ENCODE data around the gene IFNLR1. TPM values are rescaled to one million over a fixed set of nuclear protein-coding genes. Genes with fewer than 3 reads are reported as not detected.

The IFNLR1 gene
- total and polyA plus RNA-seq, 2 of the 8 experiments (the other 6 are each of a cell fraction or from before 2014, with no cell fraction given), result 6.8 to 10.1 TPM

- H3K18ac ChIP-seq (ENCODE audit: extremely low read depth, low read length), result no peak overlapping the region
- H3K23ac ChIP-seq (ENCODE audit: insufficient read length), result no peak overlapping the region
- no peak overlapping the region for H2BK15ac ChIP-seq (ENCODE audit: low read length)
- peaks cover 3 to 5% of the 10 kb centered on the region in 2 experiments; a peak in 1 of 4 replicates for H3K9me3 ChIP-seq (ENCODE audit: insufficient read depth in 2 of 2, low read depth in 1 of 2, low read length in 1 of 2)
- no peak overlapping the region for H2BK12ac ChIP-seq (ENCODE audit: low read depth, low read length)
- H3K9ac ChIP-seq (replicated peaks in 1 of 4; ENCODE audit: extremely low read depth in 1 of 4, low read depth in 3 of 4, low read length in 3 of 4), result no peak overlapping the region
- no peaks in the 10 kb centered on the region for H4K20me1 ChIP-seq (replicated peaks in 1 of 2; ENCODE audit: control insufficient read depth in 1 of 2, insufficient read depth in 2 of 2, low read length in 2 of 2)
- H2AFZ ChIP-seq (ENCODE audit: low read length), result no peak overlapping the region
- no peaks in the 10 kb centered on the region; a peak in 3 of 7 replicates for H3K27me3 ChIP-seq (replicated peaks in 1 of 4; ENCODE audit: control insufficient read depth in 3 of 4, extremely low read depth in 1 of 4, insufficient read depth in 3 of 4, low read length in 3 of 4)
- no peak overlapping the region for H2BK20ac ChIP-seq (ENCODE audit: low read length)
- H3K36me3 ChIP-seq (ENCODE audit: control insufficient read depth in 2 of 4, insufficient read depth in 4 of 4, low read length in 3 of 4), result no peaks in the 10 kb centered on the region
- no peak overlapping the region for H4K91ac ChIP-seq (replicated peaks; ENCODE audit: insufficient read length, low read length)
- H3K14ac ChIP-seq (ENCODE audit: insufficient read length), result no peak overlapping the region
- ChIA-PET POLR2A (ENCODE audit: partially characterized antibody) (interaction anchor here (0.7 to 1.9 kb wide), 2 partner anchors 24 to 55 kb away, joined by 3 to 19 read pairs; no protein-coding TSS in a partner anchor), CTCF (ENCODE audit: partially characterized antibody) (interaction anchor here (0.9 to 1.7 kb wide), 13 partner anchors 9 to 315 kb away, joined by 3 to 7 read pairs (median 4); partner anchors contain the start of gene MYOM3)
- peaks cover 0 to 3% (median 0%) of the 10 kb centered on the region in 4 experiments; a peak in 2 of 7 replicates for H3K4me1 ChIP-seq (replicated peaks in 1 of 4; ENCODE audit: control insufficient read depth in 3 of 4, insufficient read depth in 4 of 4, low read length in 3 of 4)
- no peak overlapping the region for H3K56ac ChIP-seq (replicated peaks; ENCODE audit: insufficient read length, low read depth, low read length)
- no peak overlapping the region for H4K5ac ChIP-seq (ENCODE audit: insufficient read length, low read depth, low read length)
- no peak overlapping the region for H2AK5ac ChIP-seq (ENCODE audit: low read depth, low read length)
- H4K8ac ChIP-seq (ENCODE audit: extremely low read depth, insufficient read depth, low read length), result no peak overlapping the region
- TF ChIP-seq RXRA (IDR thresholded peaks at IDR 0.05; ENCODE audit: insufficient read depth, low read depth, low read length) (no peak), KDM4A (IDR thresholded peaks at IDR 0.05; ENCODE audit: low read depth, low read length, severe bottlenecking) (no peak), RFX5 (IDR thresholded peaks at IDR 0.05; ENCODE audit: borderline replicate concordance, low read depth, low read length) (no peak), NANOG (IDR thresholded peaks at IDR 0.05; ENCODE audit: insufficient read depth, low read depth, low read length, poor library complexity, severe bottlenecking) (no peak), TCF12 (IDR thresholded peaks at IDR 0.05; ENCODE audit: low read depth, low read length) (no peak), SUZ12 (IDR thresholded peaks at IDR 0.05; ENCODE audit: low read length) (no peak), KDM1A (IDR thresholded peaks at IDR 0.05; ENCODE audit: borderline replicate concordance, low read length) (no peak), YY1 (IDR thresholded peaks at IDR 0.05; ENCODE audit: low read depth, low read length) (no peak)
- no peak overlapping the region for H2BK120ac ChIP-seq (replicated peaks; ENCODE audit: low read depth, low read length)
- no peak for FAIRE-seq
- H3K79me2 ChIP-seq (ENCODE audit: control insufficient read depth in 1 of 2, insufficient read depth in 2 of 2, low read length in 2 of 2), result no peaks in the 10 kb centered on the region
- WGBS, 2 experiments (ENCODE audit: extremely low coverage in 1 of 2, insufficient coverage in 1 of 2, insufficient read length in 1 of 2, insufficient replicate concordance in 2 of 2, low coverage in 1 of 2, low lambda C conversion rate in 2 of 2, missing lambda C conversion rate in 1 of 2), result 68% methylated on average over 6 of the region's 6 CpGs; no CpG with 5 or more reads in 1 of the 2 experiments
- H3K4me2 ChIP-seq (ENCODE audit: insufficient read depth in 1 of 2, low read depth in 2 of 2, low read length in 2 of 2), result no peak overlapping the region
- H3K27ac ChIP-seq (ENCODE audit: low read depth, low read length), result no peak overlapping the region
- no peak overlapping the region for H3K4me3 ChIP-seq (ENCODE audit: extremely low read depth in 1 of 4, insufficient read depth in 2 of 4, low read depth in 3 of 4, low read length in 4 of 4)
- H3K79me1 ChIP-seq (ENCODE audit: low read depth, low read length), result no peaks in the 10 kb centered on the region
- no peak for DNase-seq (ENCODE audit: low read depth in 1 of 2, low spot score in 2 of 2)
- no peaks in the 10 kb centered on the region for H3K23me2 ChIP-seq (ENCODE audit: low read depth, low read length)
- H2BK5ac ChIP-seq (ENCODE audit: low read depth, low read length), result no peak overlapping the region
- no peak overlapping the region for H3K4ac ChIP-seq (replicated peaks; ENCODE audit: insufficient read length, low read depth, low read length)
Observed at GRCh38 chr1:24126018-24126671, 60.9 kb downstream of the IFNLR1 start.

Data from H1 (cell line).